HG03066 (cell line): ENCODE data around the gene GLB1L3.
"Not testable (repeated sequence)": the region's sequence is repeated elsewhere in the genome, so short reads cannot be mapped to it uniquely, and the experiment has no call there.

Experiments used
- ATAC-seq: cut with Tn5 transposase; IDR thresholded peaks from one replicate; pipeline ENCODE4 v1.9.1; 2021; ENCODE audit warnings: low read depth; ENCODE audit not compliant: unreplicated experiment

Gene GLB1L3

GRCh38 chr11:134273317-134273712, 2.9 kb upstream of the GLB1L3 start:
- no peak for ATAC-seq

GRCh38 chr11:134275188-134275533, 1.0 kb upstream of the GLB1L3 start:
- ATAC-seq: no peak

GRCh38 chr11:134276396-134277182, 410 bp downstream of the GLB1L3 start:
- no peak for ATAC-seq

- no peak for ATAC-seq
These were observed 1.2 kb downstream of the GLB1L3 start for GRCh38 chr11:134277183-134278001.

GRCh38 chr11:134278356-134278755, 2.2 kb downstream of the GLB1L3 start:
- ATAC-seq: no peak

GRCh38 chr11:134281635-134282034, 5.5 kb downstream of the GLB1L3 start:
- not testable (repeated sequence) for ATAC-seq

GRCh38 chr11:134282121-134283045, 6.2 kb downstream of the GLB1L3 start:
- ATAC-seq: no peak

- ATAC-seq: no peak
These were observed 7.5 kb downstream of the GLB1L3 start for GRCh38 chr11:134283461-134284230.

GRCh38 chr11:134284349-134284748, 8.2 kb downstream of the GLB1L3 start:
- ATAC-seq: not testable (repeated sequence)

GRCh38 chr11:134287561-134287960, 11.4 kb downstream of the GLB1L3 start:
- no peak for ATAC-seq

GRCh38 chr11:134288486-134288885, 12.3 kb downstream of the GLB1L3 start:
- ATAC-seq: no peak

GRCh38 chr11:134289167-134289566, 13.0 kb downstream of the GLB1L3 start:
- ATAC-seq: no peak

GRCh38 chr11:134289789-134290188, 13.6 kb downstream of the GLB1L3 start:
- no peak for ATAC-seq

- no peak for ATAC-seq
These were observed 14.5 kb downstream of the GLB1L3 start for GRCh38 chr11:134290646-134291045.

GRCh38 chr11:134291196-134291595, 15.0 kb downstream of the GLB1L3 start:
- no peak for ATAC-seq

- ATAC-seq: no peak
These were observed 16.5 kb downstream of the GLB1L3 start for GRCh38 chr11:134292661-134293060.

- ATAC-seq: no peak
These were observed 17.2 kb downstream of the GLB1L3 start for GRCh38 chr11:134293119-134294113.

- no peak for ATAC-seq
These were observed 18.5 kb downstream of the GLB1L3 start for GRCh38 chr11:134294664-134295063.

- no peak for ATAC-seq
These were observed 36.0 kb downstream of the GLB1L3 start for GRCh38 chr11:134312223-134312622.
